Activated CD4-positive, alpha-beta T cell treated with anti-CD3 and anti-CD28 coated beads, Interleukin-2, amount 10 ng/mL, durations not matched to agents 7 days and 5 days (primary cell): ENCODE results near the gene KRTAP3-1. TPM values are rescaled to one million over a fixed set of nuclear protein-coding genes. Genes with fewer than 3 reads are reported as not detected.
"Not testable (repeated sequence)": the region's sequence is repeated elsewhere in the genome, so short reads cannot be mapped to it uniquely, and the experiment has no call there.

Experiments
- CTCF ChIA-PET: fragments of 350-600 bp; sonication (Branson Sonifier 250); formaldehyde crosslinking; loops from one replicate; lab custom pipeline; 2021; ENCODE audit warnings: antibody characterized with exemption; lab: Charles Lee
- POLR2A ChIA-PET: fragments of 350-600 bp; sonication (Branson Sonifier 250); formaldehyde crosslinking; loops from one replicate; lab custom pipeline; 2021; ENCODE audit warnings: antibody characterized with exemption; lab: Charles Lee
- DNase-seq: peaks from one replicate; pipeline ENCODE4 v3.0.0-alpha.2; 2020
- H3K27ac Mint-ChIP-seq: one replicate; pipeline ENCODE4 v1.8.0; 2021; ENCODE audit warnings: mild to moderate bottlenecking, moderate library complexity, mixed read lengths
- H3K27me3 Mint-ChIP-seq: one replicate; pipeline ENCODE4 v1.8.0; 2021; ENCODE audit warnings: mixed read lengths
- H3K36me3 Mint-ChIP-seq: one replicate; pipeline ENCODE4 v1.8.0; 2021; ENCODE audit warnings: low read depth, mixed read lengths
- H3K4me1 Mint-ChIP-seq: one replicate; pipeline ENCODE4 v1.8.0; 2021; ENCODE audit warnings: mixed read lengths
- H3K4me3 Mint-ChIP-seq: one replicate; pipeline ENCODE4 v1.8.0; 2021; ENCODE audit warnings: mild to moderate bottlenecking, moderate library complexity, mixed read lengths
- H3K9me3 Mint-ChIP-seq: one replicate; pipeline ENCODE4 v1.8.0; 2021; ENCODE audit warnings: mixed read lengths
- total RNA-seq, 2 experiments: library from RNA; stranded (reverse); gene quantifications; one replicate each; pipeline ENCODE4 v1.2.3, GENCODE V29; 2021

KRTAP3-1 gene
- total RNA-seq, result not detected

GRCh38 chr17:41008811-41009210 lies at the start of gene KRTAP3-1:
TSS of gene KRTAP3-1 (minus strand) at chr17:41009128. CDS start at chr17:41009074, 54 bp downstream.
- no peaks in the 10 kb centered on the region for H3K9me3 Mint-ChIP-seq
- H3K27me3 Mint-ChIP-seq, result peaks cover 8% of the 10 kb centered on the region
- H3K4me3 Mint-ChIP-seq, result no peak within 1 kb of the TSS
- H3K27ac Mint-ChIP-seq, result no peak within 1 kb of the TSS
- ChIA-PET POLR2A (no interaction called here), CTCF (no interaction called here)
- no peak for DNase-seq
- H3K36me3 Mint-ChIP-seq, result no peaks in the 10 kb centered on the region
- H3K4me1 Mint-ChIP-seq, result no peaks in the 10 kb centered on the region

- CTCF ChIA-PET, result no interaction called here
- no peak for DNase-seq
- H3K36me3 Mint-ChIP-seq, result no peaks in the 10 kb centered on the region
- POLR2A ChIA-PET, result no interaction called here
- no peaks in the 10 kb centered on the region for H3K4me1 Mint-ChIP-seq
- H3K27ac Mint-ChIP-seq, result no peak overlapping the region
- H3K9me3 Mint-ChIP-seq, result peaks cover 7% of the 10 kb centered on the region
- peaks cover 27% of the 10 kb centered on the region for H3K27me3 Mint-ChIP-seq
- H3K4me3 Mint-ChIP-seq, result no peak overlapping the region
Observed at GRCh38 chr17:41057547-41057946, 48.6 kb upstream of the KRTAP3-1 start.

- H3K27me3 Mint-ChIP-seq, result peaks cover 13% of the 10 kb centered on the region
- DNase-seq, POLR2A ChIA-PET, H3K4me1 Mint-ChIP-seq, H3K27ac Mint-ChIP-seq, H3K4me3 Mint-ChIP-seq, CTCF ChIA-PET, H3K36me3 Mint-ChIP-seq, H3K9me3 Mint-ChIP-seq: not testable (repeated sequence)
Observed at GRCh38 chr17:41055130-41055529, 46.2 kb upstream of the KRTAP3-1 start, which contains the start of gene KRTAP2-2. TSS of gene KRTAP2-2 (minus strand) at chr17:41055230. CDS start at chr17:41055211, 19 bp downstream.

GRCh38 chr17:41054556-41054955 lies 45.6 kb upstream of the KRTAP3-1 start:
- H3K4me3 Mint-ChIP-seq, H3K27ac Mint-ChIP-seq, CTCF ChIA-PET, POLR2A ChIA-PET, DNase-seq, H3K4me1 Mint-ChIP-seq, H3K9me3 Mint-ChIP-seq, H3K36me3 Mint-ChIP-seq: not testable (repeated sequence)
- peaks cover 11% of the 10 kb centered on the region for H3K27me3 Mint-ChIP-seq

- Mint-ChIP-seq H3K36me3 (no peaks in the 10 kb centered on the region), H3K9me3 (peaks cover 7% of the 10 kb centered on the region), H3K27ac (no peak overlapping the region), H3K27me3 (peaks cover 8% of the 10 kb centered on the region), H3K4me1 (no peaks in the 10 kb centered on the region), H3K4me3 (no peak overlapping the region)
- ChIA-PET POLR2A (no interaction called here), CTCF (no interaction called here)
- no peak for DNase-seq
Observed at GRCh38 chr17:41054025-41054424, 45.1 kb upstream of the KRTAP3-1 start.

- peaks cover 5% of the 10 kb centered on the region for H3K9me3 Mint-ChIP-seq
- H3K4me1 Mint-ChIP-seq, result no peaks in the 10 kb centered on the region
- H3K36me3 Mint-ChIP-seq, result no peaks in the 10 kb centered on the region
- H3K4me3 Mint-ChIP-seq, result no peak overlapping the region
- CTCF ChIA-PET, result no interaction called here
- POLR2A ChIA-PET, result no interaction called here
- no peak overlapping the region for H3K27ac Mint-ChIP-seq
- peaks cover 9% of the 10 kb centered on the region for H3K27me3 Mint-ChIP-seq
- no peak for DNase-seq
Observed at GRCh38 chr17:41052566-41052965, 43.6 kb upstream of the KRTAP3-1 start.

- CTCF ChIA-PET, result no interaction called here
- no peaks in the 10 kb centered on the region for H3K36me3 Mint-ChIP-seq
- H3K4me1 Mint-ChIP-seq, result peaks cover 1% of the 10 kb centered on the region
- peaks cover 17% of the 10 kb centered on the region for H3K27me3 Mint-ChIP-seq
- peaks cover 2% of the 10 kb centered on the region for H3K9me3 Mint-ChIP-seq
- POLR2A ChIA-PET, result no interaction called here
- H3K27ac Mint-ChIP-seq, result no peak overlapping the region
- no peak for DNase-seq
- no peak overlapping the region for H3K4me3 Mint-ChIP-seq
Observed at GRCh38 chr17:41049110-41049509, 40.2 kb upstream of the KRTAP3-1 start.

GRCh38 chr17:41048441-41048840 lies 39.5 kb upstream of the KRTAP3-1 start:
- Mint-ChIP-seq H3K27me3 (peaks cover 17% of the 10 kb centered on the region), H3K4me1 (peaks cover 1% of the 10 kb centered on the region), H3K4me3 (no peak overlapping the region), H3K27ac (no peak overlapping the region), H3K9me3 (peaks cover 3% of the 10 kb centered on the region), H3K36me3 (no peaks in the 10 kb centered on the region)
- ChIA-PET POLR2A (no interaction called here), CTCF (no interaction called here)
- no peak for DNase-seq

- H3K27me3 Mint-ChIP-seq, result peaks cover 16% of the 10 kb centered on the region
- H3K36me3 Mint-ChIP-seq, H3K4me3 Mint-ChIP-seq, CTCF ChIA-PET, H3K4me1 Mint-ChIP-seq, POLR2A ChIA-PET, H3K27ac Mint-ChIP-seq, H3K9me3 Mint-ChIP-seq, DNase-seq: not testable (repeated sequence)
Observed at GRCh38 chr17:41046735-41047465, 38.0 kb upstream of the KRTAP3-1 start, which contains the start of gene KRTAP2-1. TSS of gene KRTAP2-1 (minus strand) at chr17:41047316. CDS start at chr17:41047267, 49 bp downstream.

GRCh38 chr17:41042953-41043352 lies 34.0 kb upstream of the KRTAP3-1 start:
- Mint-ChIP-seq H3K27me3 (peaks cover 14% of the 10 kb centered on the region), H3K9me3 (peaks cover 4% of the 10 kb centered on the region), H3K36me3 (no peaks in the 10 kb centered on the region), H3K4me1 (peaks cover 1% of the 10 kb centered on the region), H3K4me3 (no peak overlapping the region), H3K27ac (no peak overlapping the region)
- no peak for DNase-seq
- CTCF ChIA-PET, result no interaction called here
- POLR2A ChIA-PET, result no interaction called here

- H3K36me3 Mint-ChIP-seq, H3K4me1 Mint-ChIP-seq, H3K27ac Mint-ChIP-seq, H3K9me3 Mint-ChIP-seq, DNase-seq, H3K4me3 Mint-ChIP-seq, POLR2A ChIA-PET, CTCF ChIA-PET: not testable (repeated sequence)
- peaks cover 16% of the 10 kb centered on the region for H3K27me3 Mint-ChIP-seq
Observed at GRCh38 chr17:41040783-41041571, 32.0 kb upstream of the KRTAP3-1 start, which contains the start of gene KRTAP1-1. TSS of gene KRTAP1-1 (minus strand) at chr17:41041450. CDS start at chr17:41041397, 53 bp downstream.

- Mint-ChIP-seq H3K9me3 (no peaks in the 10 kb centered on the region), H3K27ac (no peak overlapping the region), H3K4me1 (no peaks in the 10 kb centered on the region), H3K36me3 (no peaks in the 10 kb centered on the region), H3K4me3 (no peak overlapping the region), H3K27me3 (peaks cover 11% of the 10 kb centered on the region)
- POLR2A ChIA-PET, result no interaction called here
- CTCF ChIA-PET, result no interaction called here
- DNase-seq, result no peak
Observed at GRCh38 chr17:41037853-41038350, 29.0 kb upstream of the KRTAP3-1 start.

- H3K4me3 Mint-ChIP-seq, H3K36me3 Mint-ChIP-seq, CTCF ChIA-PET, H3K27ac Mint-ChIP-seq, H3K4me1 Mint-ChIP-seq, H3K9me3 Mint-ChIP-seq, POLR2A ChIA-PET, DNase-seq: not testable (repeated sequence)
- H3K27me3 Mint-ChIP-seq, result peaks cover 14% of the 10 kb centered on the region
Observed at GRCh38 chr17:41034346-41034935, 25.5 kb upstream of the KRTAP3-1 start, which contains the start of gene KRTAP1-3. TSS of gene KRTAP1-3 (minus strand) at chr17:41034874. CDS start at chr17:41034821, 53 bp downstream.
